KBM-7 (cell line): ENCODE results near the gene SEMA4B.

Experiments used
- DNase-seq: peaks from one replicate; pipeline ENCODE4 v3.0.0-alpha.2; 2015
- in situ Hi-C: fragments of 300-500 bp; cut with MboI; formaldehyde crosslinking; loops from 2 replicates; pipeline ENCODE4 v1.14.3; 2020; ENCODE audit warnings: low sequenced_read_pairs, low pct_unique_long_range_greater_than_20kb, mixed read lengths

The SEMA4B gene

GRCh38 chr15:90201944-90202375 lies 830 bp downstream of the SEMA4B start:
- no peak for DNase-seq
- in situ Hi-C loops = no loop called here

- in situ Hi-C loops = no loop called here
- no peak for DNase-seq
Measured at GRCh38 chr15:90202929-90203328, 1.8 kb downstream of the SEMA4B start.

GRCh38 chr15:90203473-90203872 lies 2.3 kb downstream of the SEMA4B start:
- in situ Hi-C loops = no loop called here

GRCh38 chr15:90203922-90204321 lies 2.8 kb downstream of the SEMA4B start:
- no peak for DNase-seq
- in situ Hi-C loops = no loop called here

More at GRCh38 chr15:90203473-90203872, 2.3 kb downstream of the SEMA4B start:
- DNase-seq = no peak

- in situ Hi-C loops = no loop called here
- no peak for DNase-seq
Measured at GRCh38 chr15:90205050-90205848, 4.1 kb downstream of the SEMA4B start.

- DNase-seq = no peak
- in situ Hi-C loops = no loop called here
Measured at GRCh38 chr15:90205886-90206285, 4.8 kb downstream of the SEMA4B start.

GRCh38 chr15:90207252-90207651 lies 6.1 kb downstream of the SEMA4B start:
- in situ Hi-C loops = no loop called here
- no peak for DNase-seq

GRCh38 chr15:90208356-90208755 lies 7.2 kb downstream of the SEMA4B start:
- DNase-seq = no peak
- in situ Hi-C loops = no loop called here

GRCh38 chr15:90209591-90209990 lies 8.5 kb downstream of the SEMA4B start:
- no peak for DNase-seq
- in situ Hi-C loops = no loop called here

GRCh38 chr15:90210593-90210992 lies 9.5 kb downstream of the SEMA4B start:
- in situ Hi-C loops = no loop called here
- no peak for DNase-seq

GRCh38 chr15:90211009-90211408 lies 9.9 kb downstream of the SEMA4B start:
- in situ Hi-C loops = no loop called here

GRCh38 chr15:90211440-90212143 lies 10.5 kb downstream of the SEMA4B start:
- in situ Hi-C loops = no loop called here
- DNase-seq = no peak

More at GRCh38 chr15:90211009-90211408, 9.9 kb downstream of the SEMA4B start:
- no peak for DNase-seq

- in situ Hi-C loops = no loop called here
- no peak for DNase-seq
Measured at GRCh38 chr15:90212221-90213098, 11.3 kb downstream of the SEMA4B start.

GRCh38 chr15:90213122-90213817 lies 12.1 kb downstream of the SEMA4B start:
- no peak for DNase-seq
- in situ Hi-C loops = no loop called here

- in situ Hi-C loops = no loop called here
- no peak for DNase-seq
Measured at GRCh38 chr15:90213818-90214204, 12.7 kb downstream of the SEMA4B start.

GRCh38 chr15:90214553-90215196 lies 13.5 kb downstream of the SEMA4B start:
- in situ Hi-C loops = no loop called here
- DNase-seq = no peak

GRCh38 chr15:90217671-90218394 lies 16.7 kb downstream of the SEMA4B start:
- in situ Hi-C loops = no loop called here
- DNase-seq = no peak
